GM21367 (cell line): ENCODE measurements around the gene ZNF213.

Experiments used
- ATAC-seq: cut with Tn5 transposase; IDR thresholded peaks from one replicate; pipeline ENCODE4 v1.9.1; 2021; ENCODE audit not compliant: unreplicated experiment

The ZNF213 gene

GRCh38 chr16:3134338-3135125, at the start of gene ZNF213:
Gene ZNF213 (plus strand): TSS chr16:3135029. CDS start chr16:3137281, 2,252 bp downstream.
- ATAC-seq, result peak; percentile 71

DNA sequence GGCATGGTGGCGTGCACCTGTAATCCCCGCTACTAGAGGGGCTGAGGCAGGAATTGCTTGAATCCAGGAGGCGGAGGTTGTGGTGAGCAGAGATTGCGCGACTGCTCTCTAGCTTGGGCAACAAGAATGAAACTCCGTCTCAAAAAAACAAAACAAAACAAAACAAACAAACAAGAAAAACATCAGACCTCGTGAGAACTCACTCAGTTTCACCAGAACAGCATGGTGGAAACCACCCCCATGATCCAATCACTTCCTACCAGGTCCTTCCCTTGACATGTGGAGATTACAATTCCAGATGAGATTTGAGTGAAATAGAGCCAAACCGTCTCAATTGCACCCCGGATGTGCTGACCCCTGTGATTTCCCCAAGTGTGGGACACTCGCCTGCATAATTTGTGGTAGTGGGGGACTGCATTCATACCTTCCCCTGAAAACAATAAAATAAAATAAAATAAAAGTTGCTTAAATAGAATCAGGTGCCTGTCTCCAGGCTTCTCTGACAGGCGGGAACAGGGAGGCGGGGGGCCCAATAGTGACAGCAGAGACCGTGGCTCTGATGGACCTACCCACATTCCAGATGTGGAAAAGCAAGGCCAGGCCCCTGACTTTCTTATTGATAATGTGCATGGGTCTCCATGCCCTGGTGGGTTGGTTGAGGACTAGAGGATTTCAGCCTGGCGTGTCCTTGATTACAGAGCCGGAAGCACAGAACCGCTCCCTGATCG, 48.8 kb upstream of the ZNF213 start:
- ATAC-seq, result no peak

GRCh38 chr16:3086596-3087242, 48.1 kb upstream of the ZNF213 start:
- no peak for ATAC-seq

GRCh38 chr16:3087243-3088235, 47.3 kb upstream of the ZNF213 start:
- ATAC-seq, result no peak

DNA sequence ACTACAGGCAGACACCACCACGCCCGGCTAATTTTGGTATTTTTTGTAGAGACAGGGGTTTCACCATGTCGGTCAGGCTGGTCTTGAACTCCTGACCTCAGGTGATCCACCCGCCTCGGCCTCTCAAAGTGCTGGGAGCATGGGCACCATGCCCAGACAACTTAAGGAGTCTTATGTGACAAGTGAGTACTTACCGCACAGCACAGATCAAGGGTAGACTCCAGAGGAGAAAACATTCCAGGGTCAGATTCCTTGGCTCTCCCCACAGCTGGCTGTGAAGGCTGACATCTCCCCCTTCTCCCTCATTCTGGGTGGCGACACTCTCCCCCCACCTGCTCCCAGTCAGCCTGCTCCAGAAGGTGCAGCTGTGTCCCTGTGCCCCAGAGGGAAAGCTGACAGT, 46.4 kb upstream of the ZNF213 start:
- no peak for ATAC-seq

DNA sequence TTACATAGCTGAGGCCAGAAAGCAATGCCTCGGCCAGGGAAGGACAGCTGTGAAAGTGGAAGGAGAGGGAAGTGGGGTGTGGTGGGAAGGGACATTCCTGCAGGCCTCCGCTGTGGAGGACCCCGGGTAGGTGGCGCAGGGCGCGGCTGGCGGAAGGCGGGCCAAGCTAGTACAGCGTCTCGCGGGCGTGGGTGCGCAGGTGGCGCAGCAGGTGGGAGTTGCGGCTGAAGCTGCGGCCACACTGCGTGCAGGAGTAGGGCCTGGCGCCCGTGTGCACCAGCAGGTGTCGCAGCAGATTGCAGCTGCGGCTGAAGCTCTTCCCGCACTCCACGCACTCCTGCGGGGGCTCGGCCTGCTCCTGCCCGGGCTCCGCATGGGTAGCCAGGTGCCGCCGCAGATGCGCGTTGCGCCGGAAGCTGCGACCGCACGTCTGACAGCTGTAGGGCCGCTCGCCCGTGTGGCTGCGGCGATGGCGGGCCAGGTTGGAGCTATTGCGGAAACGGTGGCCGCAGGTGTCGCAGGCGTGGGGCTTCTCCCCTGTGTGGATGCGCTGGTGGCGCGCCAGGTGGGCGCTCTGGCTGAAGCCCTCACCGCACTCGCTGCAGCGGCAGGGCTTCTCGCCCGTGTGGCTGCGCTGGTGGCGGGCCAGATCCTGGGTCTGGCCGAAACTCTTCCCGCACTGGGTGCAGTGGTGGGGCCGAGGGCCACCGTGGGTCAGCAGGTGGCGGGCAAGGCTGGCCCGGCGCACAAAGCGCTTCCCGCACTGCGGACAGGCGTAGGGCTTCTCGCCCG, 45.7 kb upstream of the ZNF213 start:
- no peak for ATAC-seq

GRCh38 chr16:3089717-3090592, 44.9 kb upstream of the ZNF213 start:
- ATAC-seq, result no peak

DNA sequence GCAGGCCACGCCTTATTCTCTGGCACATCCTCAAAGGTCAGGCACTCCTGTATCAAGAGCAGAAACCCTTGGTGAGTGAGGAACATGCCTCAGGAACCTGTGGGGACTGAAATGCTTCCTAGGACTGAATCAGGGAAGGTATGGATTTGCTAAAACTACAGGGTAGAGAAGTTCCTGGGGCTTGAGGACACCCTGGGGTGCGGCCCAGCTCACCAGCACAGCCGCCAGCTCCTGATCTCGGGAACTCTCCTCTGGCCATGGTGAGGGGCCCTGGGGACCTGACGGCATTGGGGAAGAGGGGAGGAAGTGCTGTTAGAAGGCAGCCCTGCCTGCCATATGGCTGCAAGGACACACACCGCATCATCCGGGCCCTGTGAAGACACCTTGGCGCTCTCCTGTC, 43.3 kb upstream of the ZNF213 start:
- ATAC-seq, result no peak

GRCh38 chr16:3092501-3092941, 42.3 kb upstream of the ZNF213 start:
- ATAC-seq, result no peak

DNA sequence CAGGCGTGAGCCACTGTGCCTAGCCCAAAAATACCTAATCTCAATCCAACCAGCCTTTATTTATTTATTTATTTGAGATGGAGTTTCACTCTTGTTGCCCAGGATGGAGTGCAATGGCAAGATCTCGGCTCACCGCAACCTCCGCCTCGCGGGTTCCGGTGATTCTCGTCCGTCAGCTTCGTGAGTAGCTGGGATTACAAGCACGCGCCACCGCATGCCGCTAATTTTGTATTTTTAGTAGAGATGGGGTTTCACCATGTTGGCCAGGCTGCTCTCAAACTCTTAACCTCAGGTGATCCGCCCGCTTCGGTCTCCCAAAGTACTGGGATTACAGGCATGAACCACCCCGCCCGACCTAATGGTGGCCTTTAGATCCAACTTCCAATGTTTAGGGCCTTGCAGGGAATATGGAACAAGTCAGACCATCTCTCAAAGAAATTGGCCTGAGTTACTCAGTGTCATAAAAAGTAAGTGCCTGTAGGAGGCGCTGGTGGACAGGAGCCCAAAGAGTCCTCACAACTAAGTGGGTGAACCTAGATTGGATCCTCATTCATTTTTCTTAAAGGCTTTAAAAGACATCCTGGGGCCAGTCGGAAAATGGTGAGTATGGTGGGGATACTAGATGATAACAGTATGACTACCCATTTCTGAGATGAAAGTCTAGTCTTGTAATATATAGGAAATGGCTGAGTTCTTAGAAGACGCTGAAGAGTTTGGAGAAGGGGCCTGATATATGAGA, 40.4 kb upstream of the ZNF213 start:
- ATAC-seq, result no peak

GRCh38 chr16:3095869-3096268, 39.0 kb upstream of the ZNF213 start:
- no peak for ATAC-seq

DNA sequence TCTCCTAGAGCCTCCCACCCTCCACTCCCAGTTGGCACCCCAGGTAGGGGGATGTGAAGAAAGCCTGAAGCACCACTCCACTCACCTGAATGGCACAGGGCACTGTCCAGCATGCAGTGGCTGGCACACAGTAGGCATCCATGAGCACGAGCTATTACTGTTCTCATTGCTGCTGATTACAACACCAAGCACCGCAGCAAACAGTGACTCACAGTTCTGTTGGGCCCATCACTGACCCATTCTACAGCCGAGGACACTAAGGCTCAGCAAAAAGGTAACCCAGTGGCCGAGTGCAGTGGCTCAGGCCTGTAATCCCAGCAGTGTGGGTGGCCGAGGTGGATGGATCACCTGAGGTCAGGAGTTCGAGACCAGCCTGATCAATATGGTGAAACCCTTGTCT, 38.5 kb upstream of the ZNF213 start:
- ATAC-seq, result no peak

GRCh38 chr16:3097266-3097665, 37.6 kb upstream of the ZNF213 start:
- ATAC-seq, result no peak

GRCh38 chr16:3098459-3099394, 36.1 kb upstream of the ZNF213 start, which contains the start of gene ZSCAN10:
Gene ZSCAN10 (minus strand): TSS chr16:3099294. CDS start chr16:3092937, 6,357 bp downstream.
- ATAC-seq, result no peak

- ATAC-seq, result no peak
Measured at GRCh38 chr16:3099395-3099731, 35.5 kb upstream of the ZNF213 start.

- ATAC-seq, result peak; percentile 52
Measured at GRCh38 chr16:3099732-3100499, 34.9 kb upstream of the ZNF213 start.
